Fibroblast of skin of scalp (primary cell): ENCODE measurements around the gene TRIM52. TPM values are rescaled to one million over a fixed set of nuclear protein-coding genes. Genes with fewer than 3 reads are reported as not detected.
"Not testable (repeated sequence)": the region's sequence is repeated elsewhere in the genome, so short reads cannot be mapped to it uniquely, and the experiment has no call there.

Experiments
- DNase-seq: peaks from one replicate; pipeline ENCODE4 v3.0.0-alpha.2; 2013
- polyA plus RNA-seq, 2 experiments: library from polyadenylated mRNA; unstranded; fragments of 120-200 nt; gene quantifications; one replicate each; pipeline ENCODE4 v1.2.1, GENCODE V29; 2013; ENCODE audit not compliant: insufficient read length in 2 of 2

The TRIM52 gene
- 6.9 TPM for polyA plus RNA-seq (2013, experiment 1 of 2; ENCODE audit: insufficient read length)
- polyA plus RNA-seq (2013, experiment 2 of 2; ENCODE audit: insufficient read length) = 8.2 TPM

DNA sequence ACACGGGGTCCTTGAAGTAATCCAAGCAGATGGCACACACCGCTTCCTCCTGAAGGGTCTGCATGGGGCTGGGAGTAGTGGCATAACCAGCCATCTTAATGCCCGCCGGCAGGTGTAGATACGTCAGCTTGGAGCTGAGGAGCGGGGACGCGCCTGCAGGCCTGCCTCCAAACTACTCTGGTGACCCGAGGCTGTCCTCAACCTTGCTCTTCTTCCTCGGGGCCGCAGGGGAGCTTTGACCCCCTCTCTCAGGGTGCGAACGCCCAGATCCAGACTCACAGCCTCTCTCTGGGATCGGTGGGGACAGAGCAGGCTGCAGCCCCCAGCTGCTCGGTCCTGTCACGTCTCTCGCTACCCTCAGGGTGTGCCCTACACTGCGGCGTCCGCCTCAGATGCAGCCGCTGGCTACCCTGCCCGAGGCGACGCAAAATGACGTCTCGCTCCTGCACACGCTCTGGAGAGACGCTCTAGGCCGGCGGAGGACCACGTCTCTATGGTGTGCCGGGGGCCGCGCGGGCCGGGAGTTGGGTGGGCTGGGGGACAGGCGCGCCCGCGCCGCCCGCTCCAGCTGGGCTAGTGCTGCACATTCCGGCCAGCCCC is at the start of gene TRIM52:
Gene TRIM52, minus strand, starts transcription at position 424 of the 600 bp plus-strand sequence. Its CDS starts 330 bp downstream, at position 94.
- peak; percentile 92 for DNase-seq

DNA sequence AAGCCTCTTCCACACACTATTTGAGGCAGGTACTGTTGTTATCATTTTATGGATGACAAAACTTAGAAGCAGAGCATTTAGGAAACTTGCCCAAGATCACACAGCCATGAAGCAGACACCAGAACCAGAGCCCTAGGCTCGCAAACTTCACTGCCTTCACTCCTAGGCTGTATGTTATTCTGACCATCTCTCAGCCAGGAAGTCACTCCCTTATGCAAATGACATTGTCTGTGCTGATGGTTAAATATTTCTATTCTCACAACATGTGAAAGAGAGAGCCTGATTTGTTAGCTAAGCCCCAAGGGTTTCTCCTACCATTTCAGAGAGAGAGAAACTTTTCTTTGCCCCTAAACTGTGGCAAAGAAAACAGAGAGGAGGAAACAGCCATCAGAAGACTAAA is 26.4 kb upstream of the TRIM52 start:
- DNase-seq = not testable (repeated sequence)

DNA sequence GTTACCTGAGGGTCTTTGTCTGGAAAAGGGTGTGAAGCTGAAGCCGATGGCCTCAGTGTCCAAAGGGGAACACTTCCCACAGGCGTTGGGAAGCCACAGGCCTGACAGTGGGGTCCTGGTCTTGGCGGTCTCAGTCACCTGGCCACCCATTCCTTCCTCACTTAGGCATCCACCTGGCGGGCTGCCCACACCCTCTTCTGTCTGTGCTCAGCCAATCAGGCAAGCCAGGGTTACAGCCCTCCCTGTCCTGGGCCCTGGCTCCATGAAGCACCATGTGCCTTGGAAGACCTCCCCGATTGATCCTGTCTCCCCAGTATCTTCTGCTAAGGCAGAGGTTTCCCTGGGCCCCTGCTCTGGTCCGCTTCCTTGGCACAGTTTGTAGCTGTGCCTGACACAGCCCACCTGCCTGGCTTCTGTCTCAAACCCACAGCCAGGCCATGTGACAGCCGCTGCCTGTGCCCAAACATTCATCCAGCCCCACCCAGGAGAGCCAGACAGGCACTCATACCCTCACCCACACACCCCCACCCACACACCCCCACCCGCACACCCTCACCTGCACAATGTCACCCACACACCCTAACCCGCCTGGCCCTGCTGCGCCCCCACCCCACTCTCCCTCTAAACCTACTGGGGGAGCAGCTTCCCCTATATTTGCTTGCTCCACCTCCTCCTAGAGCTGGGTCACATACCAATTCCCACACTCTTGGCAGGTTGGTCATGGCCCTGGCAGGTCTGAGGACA is 25.2 kb upstream of the TRIM52 start:
- DNase-seq = not testable (repeated sequence)

DNA sequence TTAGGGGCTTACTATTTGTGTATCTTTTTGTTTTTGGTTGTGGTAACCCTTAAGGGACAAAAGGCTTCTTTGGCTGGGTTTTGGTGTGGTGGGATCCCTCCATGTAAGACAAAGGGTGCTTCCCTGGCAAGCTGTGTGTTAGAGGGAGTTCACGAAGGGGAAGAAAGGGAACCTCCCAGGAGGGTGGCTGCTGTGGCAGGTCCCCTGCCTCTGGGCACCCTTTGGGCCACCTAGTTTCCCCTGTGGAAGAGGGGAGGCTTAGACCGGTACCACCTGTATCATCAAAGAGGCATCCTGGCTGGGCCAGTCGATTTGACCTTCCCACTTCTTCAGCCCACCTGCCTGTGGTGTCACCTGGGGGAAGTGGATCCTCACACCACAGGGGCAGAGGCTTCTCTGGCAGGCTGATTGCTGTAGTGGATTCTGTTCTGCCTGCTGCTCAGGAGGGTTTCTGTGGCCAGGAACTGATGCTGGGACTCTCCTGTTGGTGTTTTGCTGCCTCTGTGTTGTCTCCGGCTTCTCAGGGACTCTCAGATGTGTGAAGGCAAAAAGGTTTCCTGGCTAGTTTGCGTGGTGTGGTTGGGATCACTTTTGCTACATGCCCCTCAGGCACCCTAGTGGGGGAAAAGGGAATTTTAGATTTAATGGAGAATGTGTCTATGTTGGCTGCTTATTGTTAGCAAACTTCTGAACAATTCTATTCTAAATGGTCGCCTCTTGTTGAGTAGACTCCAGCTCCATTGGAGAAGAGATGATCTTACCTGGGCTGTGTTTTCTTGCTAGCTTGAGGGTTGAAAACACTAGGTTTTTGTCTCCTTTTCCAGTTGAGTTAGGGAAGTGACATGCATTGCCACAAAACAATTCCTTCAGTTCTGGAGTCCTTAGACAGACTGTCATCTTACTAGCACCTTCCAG is 23.2 kb upstream of the TRIM52 start:
- DNase-seq = not testable (repeated sequence)

DNA sequence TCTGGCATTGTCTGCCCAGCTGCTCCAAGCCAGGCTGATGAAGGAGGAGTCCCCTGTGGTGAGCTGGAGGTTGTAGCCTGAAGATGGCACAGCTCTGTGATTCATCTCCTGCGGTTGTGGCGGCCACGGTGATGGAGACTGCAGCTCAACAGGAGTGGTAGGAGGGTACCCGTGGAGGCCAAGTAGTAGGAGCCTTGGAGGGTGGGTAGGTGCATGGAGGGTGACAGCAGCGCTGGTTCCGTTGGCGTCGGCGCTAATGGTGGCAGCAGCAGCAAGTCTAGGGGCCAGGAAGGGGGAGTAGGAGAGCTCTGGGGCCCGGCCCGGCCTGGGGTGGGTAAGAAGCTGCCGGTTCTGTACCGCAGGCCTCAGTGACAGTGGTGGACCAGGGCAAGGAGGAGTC is 22.4 kb upstream of the TRIM52 start:
- DNase-seq = no peak

DNA sequence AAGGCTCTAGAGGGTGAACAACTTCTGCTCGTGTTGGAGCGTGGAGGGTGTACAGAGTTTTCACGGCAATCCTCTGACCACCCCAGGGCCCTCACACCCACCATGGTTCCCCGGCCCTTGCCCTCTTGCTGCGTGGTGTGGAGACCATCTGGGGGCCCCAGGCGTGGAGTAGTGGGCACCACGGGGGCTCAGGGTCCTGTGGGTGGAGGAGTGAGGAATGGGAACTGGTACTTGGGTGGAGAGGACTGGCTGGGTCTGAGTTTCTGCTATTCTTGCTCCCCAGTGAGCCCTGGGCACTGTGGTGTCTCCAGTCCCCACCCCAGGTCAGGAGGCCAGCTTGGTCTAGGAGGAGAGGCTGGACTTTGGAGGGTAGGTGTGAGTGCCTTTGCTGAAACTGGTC is 21.9 kb upstream of the TRIM52 start:
- no peak for DNase-seq

DNA sequence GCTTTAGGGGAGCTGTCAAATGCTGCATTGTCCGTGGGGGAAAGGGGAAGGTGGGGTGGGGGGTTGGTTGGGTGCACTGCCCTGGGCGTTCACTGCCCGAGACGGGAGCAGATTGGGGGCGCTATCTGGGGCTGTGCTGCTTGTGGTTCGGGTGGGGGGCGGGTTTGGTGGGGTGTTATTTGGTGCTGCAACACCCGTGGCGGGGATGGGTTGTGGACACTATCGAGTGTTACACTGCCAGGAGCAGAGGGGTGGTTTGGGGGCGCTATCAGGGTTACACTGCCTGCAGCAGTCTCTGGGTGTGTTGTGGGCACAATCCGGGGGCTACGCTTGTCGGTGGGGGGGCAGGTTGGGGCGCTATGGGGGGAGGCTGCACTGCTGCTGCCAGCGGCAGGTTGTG is 21.5 kb upstream of the TRIM52 start:
- DNase-seq = not testable (repeated sequence)

DNA sequence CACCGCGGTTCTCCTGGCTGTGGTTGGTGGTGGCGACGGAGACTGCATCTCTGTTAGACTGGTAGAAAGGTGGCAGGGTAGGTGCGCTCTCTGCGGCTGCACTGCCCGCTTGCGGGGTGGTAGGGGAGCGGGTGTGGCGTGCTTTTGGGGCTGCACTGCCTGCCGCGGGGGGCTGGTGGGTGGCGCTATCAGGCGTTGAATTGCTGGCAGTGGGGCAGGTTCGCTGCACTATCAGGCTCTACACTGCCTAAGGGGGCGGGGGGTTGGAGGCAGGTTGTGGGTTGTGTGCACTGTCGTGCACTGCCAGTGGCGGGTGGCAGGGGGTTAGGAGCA is 21.0 kb upstream of the TRIM52 start:
- DNase-seq = no peak

DNA sequence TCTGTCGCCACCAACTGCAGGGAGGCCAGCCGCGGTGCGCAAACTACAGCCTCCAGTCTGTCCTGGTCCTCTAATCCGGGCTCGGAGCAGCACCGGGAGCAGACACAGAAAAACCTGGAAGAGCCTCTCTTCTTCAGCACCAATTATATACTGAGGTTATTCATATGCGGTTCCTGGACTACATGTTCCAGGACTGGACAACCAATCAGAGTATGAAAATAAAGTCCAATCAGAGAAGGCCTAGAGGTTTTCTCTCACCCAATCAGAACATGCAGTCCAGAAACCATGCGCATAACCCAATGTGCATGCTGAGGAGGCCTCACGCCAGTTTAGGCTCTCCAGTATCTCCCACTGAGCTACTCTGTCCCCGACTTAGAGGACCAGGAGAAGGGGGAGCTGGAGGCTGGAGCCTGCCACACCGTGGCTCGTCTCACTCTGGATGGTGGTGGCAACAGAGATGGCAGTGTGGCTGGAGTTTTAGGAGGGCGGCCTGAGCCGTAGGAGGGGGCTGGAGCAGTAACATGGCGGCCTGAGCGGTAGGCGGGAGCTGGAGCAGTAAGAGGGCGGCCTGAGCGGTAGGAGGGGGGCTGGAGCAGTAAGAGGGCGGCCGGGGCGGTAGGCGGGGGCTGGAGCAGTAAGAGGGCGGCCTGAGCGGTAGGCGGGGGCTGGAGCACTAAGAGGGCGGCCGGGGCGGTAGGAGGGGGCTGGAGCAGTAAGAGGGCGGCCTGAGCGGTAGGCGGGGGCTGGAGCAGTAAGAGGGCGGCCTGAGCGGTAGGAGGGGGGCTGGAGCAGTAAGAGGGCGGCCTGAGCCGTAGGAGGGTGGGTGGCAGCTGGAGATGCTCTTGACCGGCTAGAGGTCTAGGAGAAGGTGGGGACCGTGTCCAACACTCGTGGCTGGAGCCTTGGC is 20.4 kb upstream of the TRIM52 start:
- no peak for DNase-seq

DNA sequence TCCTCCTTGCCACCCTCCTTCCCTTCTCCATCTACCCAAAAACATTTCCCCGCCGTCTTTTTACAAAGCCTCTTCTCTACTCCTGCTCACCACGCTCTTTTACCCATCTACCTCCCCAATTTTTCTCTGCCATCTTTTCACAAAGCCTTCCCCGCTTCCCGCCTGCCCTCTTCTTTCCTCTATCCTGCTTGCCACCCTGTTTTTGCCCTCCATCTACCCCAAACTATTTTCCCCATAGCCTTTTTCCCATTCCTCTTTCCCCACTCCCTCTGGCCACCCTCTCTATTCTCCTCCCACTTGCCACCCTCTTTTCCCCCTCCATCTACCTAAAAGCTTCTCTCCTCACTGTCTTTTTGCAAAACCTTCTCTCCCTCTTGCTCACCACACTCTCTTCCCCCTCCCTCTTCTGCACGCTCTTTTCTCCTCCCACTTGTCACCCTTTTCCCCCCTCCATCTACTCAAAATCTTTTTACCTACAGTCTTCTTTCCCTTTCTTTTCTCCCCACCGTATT is 19.4 kb upstream of the TRIM52 start:
- DNase-seq = no peak

DNA sequence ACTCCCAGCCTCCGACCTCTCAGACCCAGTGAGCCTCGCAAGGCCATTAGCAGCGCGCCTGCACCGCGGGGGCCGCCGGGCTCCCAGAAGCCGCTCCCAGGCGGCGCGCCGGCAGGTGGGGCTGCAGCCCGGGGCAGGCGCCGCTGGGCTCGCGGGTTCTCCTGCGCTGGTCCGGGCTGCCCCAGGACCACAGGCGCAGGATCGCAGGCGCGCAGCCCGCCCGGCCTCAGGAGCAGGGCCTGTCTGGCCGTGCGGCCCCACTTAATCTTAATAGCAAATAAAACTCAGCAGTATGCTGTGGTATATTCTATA is 12.4 kb upstream of the TRIM52 start:
- not testable (repeated sequence) for DNase-seq

DNA sequence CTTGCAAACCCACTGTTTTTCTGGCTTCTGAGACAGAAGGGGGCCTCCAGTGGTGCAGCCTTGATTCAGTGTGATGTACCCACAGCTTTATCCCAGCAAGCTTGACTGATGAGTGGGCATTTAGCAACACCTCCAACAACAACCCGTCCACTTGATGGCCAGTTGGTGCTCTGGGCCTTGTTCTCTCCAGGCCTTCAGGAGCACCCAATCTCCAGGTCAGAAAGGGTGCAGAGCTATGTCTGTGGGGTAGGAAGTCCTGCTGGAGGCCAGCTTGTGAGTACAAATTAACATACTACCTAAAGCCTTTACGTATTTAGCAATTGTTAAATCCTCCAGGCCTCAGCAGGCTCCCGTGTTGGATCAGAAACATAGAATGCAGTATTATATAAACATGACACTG is 10.1 kb upstream of the TRIM52 start:
- DNase-seq = no peak

DNA sequence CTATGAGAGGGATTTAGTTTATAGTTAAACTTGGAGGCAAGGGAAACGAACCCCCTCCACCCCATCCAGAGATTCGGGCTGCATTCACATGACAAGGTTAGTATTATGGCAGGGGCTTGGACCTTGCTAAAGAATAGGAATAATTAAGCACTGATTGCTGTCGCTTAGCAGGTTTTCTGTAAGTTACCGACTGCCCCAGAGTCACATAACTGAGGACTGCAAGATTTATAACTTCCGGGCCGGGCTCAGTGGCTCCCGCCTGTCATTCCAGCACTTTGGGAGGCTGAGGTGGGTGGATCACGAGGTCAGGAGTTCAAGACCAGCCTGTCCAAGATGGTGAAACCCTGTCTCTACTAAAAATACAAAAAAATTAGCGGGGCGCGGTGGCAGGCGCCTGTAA is 7.0 kb upstream of the TRIM52 start:
- not testable (repeated sequence) for DNase-seq

DNA sequence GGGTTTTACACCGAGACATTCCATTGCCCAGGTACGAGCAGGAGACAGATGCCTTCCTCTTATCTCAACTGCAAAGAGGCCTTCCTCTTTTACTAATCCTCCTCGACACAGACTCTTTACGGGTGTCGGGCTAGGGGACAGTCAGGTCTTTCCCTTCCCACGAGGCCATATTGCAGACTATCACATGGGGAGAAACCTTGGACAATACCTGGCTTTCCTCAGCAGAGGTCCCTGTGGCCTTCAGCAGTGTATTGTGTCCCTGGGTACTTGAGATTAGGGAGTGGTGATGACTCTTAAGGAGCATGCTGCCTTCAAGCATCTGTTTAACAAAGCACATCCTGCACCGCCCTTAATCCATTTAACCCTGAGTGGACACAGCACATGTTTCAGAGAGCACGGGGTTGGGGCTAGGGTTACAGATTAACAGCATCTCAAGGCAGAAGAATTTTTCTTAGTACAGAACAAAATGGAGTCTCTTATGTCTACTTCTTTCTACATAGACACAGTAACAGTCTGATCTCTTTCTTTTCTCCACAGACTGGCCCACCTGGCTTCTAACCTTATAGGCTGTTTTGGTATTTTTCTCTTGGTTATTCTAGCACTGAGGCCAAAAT is 6.5 kb upstream of the TRIM52 start:
- not testable (repeated sequence) for DNase-seq

DNA sequence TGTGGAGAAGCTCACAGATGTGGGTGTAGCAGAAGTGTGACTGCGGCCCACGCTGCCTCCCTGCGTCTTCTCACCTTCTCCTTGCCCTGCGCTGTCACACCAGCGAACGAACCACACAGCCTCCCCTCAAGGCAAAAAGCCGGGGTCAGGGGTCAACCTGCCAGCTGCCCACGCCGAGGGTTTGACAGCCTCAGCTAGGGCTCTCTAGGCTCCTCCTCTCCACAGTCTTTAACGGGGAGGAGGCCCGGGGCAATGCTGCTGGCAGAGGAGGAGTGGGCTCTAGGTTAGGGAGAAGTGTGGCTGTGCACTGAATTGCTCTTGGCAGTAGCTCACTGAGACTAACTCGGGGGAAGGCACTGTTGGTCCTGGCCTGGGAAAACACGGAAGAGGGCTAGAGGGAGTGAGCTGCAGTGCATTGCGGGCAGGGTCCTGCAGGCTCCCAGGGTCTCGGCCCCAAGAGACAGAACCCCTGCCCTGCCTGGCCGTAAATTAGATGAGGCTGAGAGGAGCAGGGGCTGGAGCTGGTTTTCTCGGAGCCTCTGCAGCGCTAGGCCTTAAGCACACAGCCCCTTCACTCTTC is 4.2 kb upstream of the TRIM52 start:
- no peak for DNase-seq

DNA sequence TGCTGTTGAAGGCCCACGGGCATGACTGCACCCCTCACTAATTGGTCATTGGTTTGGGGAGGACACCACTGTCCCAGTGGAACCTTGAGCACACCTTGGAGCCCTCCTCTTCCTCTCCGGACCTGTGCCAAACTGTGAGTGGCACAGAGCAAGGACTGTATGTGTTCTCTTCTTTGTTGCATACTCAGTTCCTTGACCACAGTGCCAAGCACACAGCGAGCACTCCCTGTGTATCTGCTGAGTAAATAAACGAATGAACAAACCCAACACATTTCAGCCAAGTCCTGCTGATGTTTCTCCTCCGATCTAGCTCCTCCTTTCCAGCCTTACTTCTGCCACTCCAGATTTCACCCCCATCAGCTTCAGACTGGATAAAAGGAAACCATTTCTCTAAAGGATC is 2.7 kb upstream of the TRIM52 start:
- no peak for DNase-seq

DNA sequence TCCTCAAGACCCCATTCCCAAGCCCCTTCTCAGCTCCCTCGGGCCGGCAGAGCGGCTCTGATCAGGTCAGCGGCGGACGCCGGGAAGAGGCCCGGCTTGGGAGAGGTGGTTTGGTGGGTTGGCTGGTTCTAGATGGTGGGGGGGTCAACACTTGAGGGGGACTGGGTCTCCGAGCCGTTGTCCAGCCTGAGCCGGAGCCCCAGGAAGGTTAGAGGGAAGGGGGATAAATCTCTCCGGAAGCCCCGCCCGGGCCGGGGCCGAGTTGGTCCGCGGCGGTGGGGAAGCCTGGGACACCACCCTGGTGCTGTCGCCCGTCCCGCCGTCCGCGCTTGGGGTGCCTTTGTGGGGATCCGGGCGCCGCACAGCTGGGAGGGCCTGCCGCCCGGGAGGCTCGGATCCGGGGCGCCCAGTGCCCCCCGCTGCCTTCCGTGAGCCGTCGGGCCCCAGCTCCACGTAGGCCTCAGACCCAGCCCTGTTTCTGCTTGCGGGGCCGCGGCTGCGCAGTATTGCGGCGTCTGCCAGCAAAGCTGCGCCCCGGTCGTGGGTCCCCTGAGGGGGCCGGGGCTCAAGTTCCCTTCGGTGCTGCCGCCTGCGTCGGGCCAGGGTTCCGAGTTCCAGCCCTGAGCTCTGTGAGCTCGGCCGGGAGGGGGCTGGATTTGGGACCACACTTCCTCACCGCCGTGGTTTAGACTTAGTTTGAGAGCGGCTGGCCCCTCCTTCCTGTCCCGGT is 542 bp upstream of the TRIM52 start:
- peak; percentile 75 for DNase-seq

DNA sequence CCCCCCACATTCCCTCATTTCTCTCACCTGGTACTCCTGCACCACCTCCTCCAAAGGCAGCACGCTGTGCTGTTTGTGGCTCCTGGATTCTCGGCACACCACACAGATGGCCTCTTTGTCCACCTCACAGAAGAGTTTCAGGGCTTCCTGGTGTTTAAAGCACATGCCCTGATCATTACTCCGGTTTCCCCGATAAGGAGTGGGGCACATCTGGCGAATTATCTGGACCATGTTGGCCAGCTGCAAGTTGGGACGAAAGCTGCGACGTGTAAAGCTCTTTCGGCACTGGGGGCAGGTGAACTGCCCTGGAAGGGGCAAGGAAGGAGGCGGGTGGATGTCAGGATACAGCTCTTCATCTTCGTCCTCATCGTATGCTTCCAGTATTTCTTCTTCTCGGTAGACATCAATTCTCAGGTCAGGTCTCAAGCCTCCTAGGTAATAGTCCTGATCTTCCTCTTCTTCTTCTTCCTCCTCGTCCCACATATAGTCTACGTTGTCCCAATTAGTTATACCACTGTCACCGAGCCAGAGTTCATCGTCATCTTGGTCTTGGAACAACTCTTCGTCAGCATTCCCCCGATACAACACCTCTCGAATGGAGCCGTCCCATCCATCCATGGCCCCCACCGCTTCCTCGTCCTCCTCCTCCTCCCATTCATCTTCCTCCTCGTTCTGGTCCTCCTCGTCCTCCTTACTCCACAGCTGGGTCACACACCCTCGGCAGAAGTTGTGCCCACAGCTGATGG is 796 bp downstream of the TRIM52 start:
- no peak for DNase-seq

DNA sequence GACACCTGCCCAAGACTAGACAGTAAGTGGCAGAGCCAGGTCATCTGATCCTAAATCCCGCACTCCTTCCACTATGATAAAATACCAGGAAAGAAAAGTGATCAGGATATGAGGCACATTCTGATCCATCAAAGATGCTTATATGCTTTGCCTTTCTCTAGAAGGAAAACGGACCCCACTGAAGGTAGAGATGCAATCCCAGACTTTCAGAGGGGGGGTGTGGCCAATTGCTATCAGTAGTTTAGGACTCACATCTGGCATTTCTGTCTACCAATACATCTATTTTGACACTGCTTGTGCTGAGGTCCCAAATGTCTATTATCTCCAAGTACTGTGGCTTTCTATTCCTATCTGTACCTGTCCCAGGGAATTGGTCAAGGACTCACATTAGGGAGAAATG is 1.7 kb downstream of the TRIM52 start:
- DNase-seq = no peak

DNA sequence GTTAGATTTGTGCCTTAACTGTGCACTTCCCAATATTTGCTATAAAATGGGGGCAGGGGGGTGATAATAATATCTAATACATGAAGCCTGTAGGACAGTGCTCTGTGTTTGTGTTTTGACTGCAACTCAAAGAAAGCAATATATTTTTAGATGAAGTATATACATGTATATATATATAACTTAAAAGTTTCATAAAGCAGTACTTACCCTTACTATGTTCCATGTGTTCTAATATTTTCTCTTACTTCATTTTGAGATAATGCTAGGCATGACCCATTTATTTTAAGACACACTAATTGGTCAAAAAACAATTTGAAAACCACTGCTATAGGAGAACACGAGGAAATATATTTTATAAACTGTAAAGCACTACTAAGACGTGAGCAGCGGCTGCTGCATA is 2.4 kb downstream of the TRIM52 start:
- DNase-seq = no peak
